H1 (cell line): ENCODE measurements around the gene SRMS. TPM values are rescaled to one million over a fixed set of nuclear protein-coding genes. Genes with fewer than 3 reads are reported as not detected.

Source experiments
- ATF2 ChIP-seq: IDR thresholded peaks from 2 replicates; pipeline ENCODE4 v1.6.1; 2012; ENCODE audit warnings: low read length, inconsistent platforms
- EGR1 ChIP-seq: IDR thresholded peaks from 2 replicates; pipeline ENCODE4 v1.6.1; 2011; ENCODE audit warnings: low read depth, low read length, borderline replicate concordance
- EZH2 ChIP-seq: fragments of 200-600 bp; sonication (generic); IDR thresholded peaks from 2 replicates; pipeline ENCODE4 v1.7.1; 2012; ENCODE audit warnings: low read depth, mild to moderate bottlenecking, moderate library complexity, low read length, inconsistent platforms; ENCODE audit not compliant: severe bottlenecking
- GTF2F1 ChIP-seq: IDR thresholded peaks from 2 replicates; pipeline ENCODE4 v1.6.1; 2012; ENCODE audit warnings: low read depth, low read length, improper control_type of control experiment, borderline replicate concordance
- NRF1 ChIP-seq: IDR thresholded peaks from 2 replicates; pipeline ENCODE4 v1.6.1; 2011; ENCODE audit warnings: mild to moderate bottlenecking, low read depth, low read length, improper control_type of control experiment
- POU5F1 ChIP-seq: IDR thresholded peaks from 2 replicates; pipeline ENCODE4 v1.6.1; 2011; ENCODE audit warnings: low read depth, mild to moderate bottlenecking, low read length, moderate library complexity
- RFX5 ChIP-seq: IDR thresholded peaks from 2 replicates; pipeline ENCODE4 v1.6.1; 2011; ENCODE audit warnings: low read depth, low read length, improper control_type of control experiment, borderline replicate concordance
- SRF ChIP-seq: IDR thresholded peaks from 2 replicates; pipeline ENCODE4 v1.6.1; 2011; ENCODE audit warnings: mild to moderate bottlenecking, low read depth, low read length, moderate library complexity
- TCF12 ChIP-seq: IDR thresholded peaks from 2 replicates; pipeline ENCODE4 v1.6.1; 2011; ENCODE audit warnings: low read depth, mild to moderate bottlenecking, low read length
- TEAD4 ChIP-seq: IDR thresholded peaks from 2 replicates; pipeline ENCODE4 v1.6.1; 2012; ENCODE audit warnings: low read depth, low read length, inconsistent platforms, mixed read lengths
- polyA plus RNA-seq, 7 experiments: library from polyadenylated mRNA; depleted of rRNA in 3 of 7; stranded (reverse) in 5 of 7; unstranded in 2 of 7; fragments of >200 nt in 5 of 7; fragments of 200-250 nt in 2 of 7; gene quantifications; 1 replicate in 5 of 7; 2 replicates in 1 of 7; 4 replicates in 1 of 7; pipeline versions ENCODE4 v1.2.1 to v1.2.3, GENCODE V29; 2011 to 2013; ENCODE audit warnings: missing spikeins in 2 of 7, mixed read lengths in 2 of 7
- total RNA-seq: library from RNA; stranded (reverse); fragmentation: NEBNext Ultra II Directional; extraction: Animal tissue kit (Norgen Biotek cat#: 25700); gene quantifications from 2 replicates; pipeline ENCODE4 v1.2.1, GENCODE V29; 2021

Gene SRMS
- total and polyA plus RNA-seq, 2 of the 8 experiments (the other 6 are each of a cell fraction or from before 2014, with no cell fraction given): 0.39 to 0.76 TPM

DNA sequence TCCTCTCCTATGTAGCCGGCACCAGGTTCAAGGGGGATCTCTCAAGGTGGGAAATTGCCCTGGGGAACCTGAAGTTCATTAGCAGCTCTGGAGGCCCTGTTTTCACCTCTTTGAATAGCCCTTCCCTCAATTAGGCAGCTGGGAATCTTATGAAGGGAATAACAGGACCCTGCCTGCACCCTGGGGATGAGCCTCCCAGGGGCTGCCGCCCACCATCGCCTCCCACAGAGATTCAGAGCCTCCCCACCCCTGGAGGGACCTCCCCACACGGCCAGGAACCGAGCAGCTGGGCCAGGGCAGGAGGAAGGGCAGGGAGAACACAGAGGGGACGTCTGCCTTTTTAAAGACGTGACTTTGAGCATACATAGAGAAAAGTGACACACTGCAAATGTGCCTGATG lies 44.0 kb downstream of the SRMS start (continued):
- TF ChIP-seq ATF2 (no peak), EGR1 (no peak), GTF2F1 (no peak), EZH2 (no peak), RFX5 (no peak), TCF12 (no peak), POU5F1 (no peak), SRF (no peak), TEAD4 (no peak), NRF1 (no peak)
